Activated naive CD4-positive, alpha-beta T cell treated with anti-CD3 and anti-CD28 coated beads, Interleukin-2, amount 10 ng/mL, durations not matched to agents 7 days and 5 days (primary cell): ENCODE data around the gene VCAM1.

Experiments
- CTCF ChIA-PET: fragments of 350-600 bp; sonication (Branson Sonifier 250); formaldehyde crosslinking; loops from one replicate; lab custom pipeline; 2021; ENCODE audit warnings: antibody characterized with exemption; lab: Charles Lee
- DNase-seq: peaks from one replicate; pipeline ENCODE4 v3.0.0-alpha.2; 2020
- H3K27ac Mint-ChIP-seq: one replicate; pipeline ENCODE4 v1.8.0; 2021; ENCODE audit warnings: mild to moderate bottlenecking, moderate library complexity, mixed read lengths
- H3K27me3 Mint-ChIP-seq: one replicate; pipeline ENCODE4 v1.8.0; 2021; ENCODE audit warnings: mild to moderate bottlenecking, mixed read lengths
- H3K36me3 Mint-ChIP-seq: one replicate; pipeline ENCODE4 v1.8.0; 2021; ENCODE audit warnings: mixed read lengths
- H3K4me1 Mint-ChIP-seq: one replicate; pipeline ENCODE4 v1.8.0; 2021; ENCODE audit warnings: mixed read lengths
- H3K4me3 Mint-ChIP-seq: one replicate; pipeline ENCODE4 v1.8.0; 2021; ENCODE audit warnings: mild to moderate bottlenecking, moderate library complexity, mixed read lengths
- H3K9me3 Mint-ChIP-seq: one replicate; pipeline ENCODE4 v1.8.0; 2021; ENCODE audit warnings: mixed read lengths

Gene VCAM1

DNA sequence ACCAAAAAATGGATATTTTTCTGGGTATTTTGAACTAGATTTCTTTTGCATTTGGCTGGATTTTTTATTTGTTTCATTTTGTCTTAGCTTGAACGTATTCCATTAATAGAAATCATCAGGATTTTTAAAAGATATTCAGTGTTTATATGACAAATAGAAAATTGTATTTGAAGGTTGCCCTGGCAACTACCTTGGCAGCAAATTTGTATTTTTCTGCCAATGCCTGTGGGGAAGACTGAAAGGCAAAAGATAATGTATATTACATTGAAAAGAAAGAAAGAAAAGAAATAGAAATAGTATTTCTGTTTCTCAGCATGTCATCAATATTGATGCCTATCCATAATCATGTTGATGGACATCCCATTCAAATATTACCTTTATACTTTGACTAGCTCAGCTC lies 16.8 kb downstream of the VCAM1 start:
- Mint-ChIP-seq H3K27me3 (no peaks in the 10 kb centered on the region), H3K9me3 (no peaks in the 10 kb centered on the region), H3K36me3 (no peaks in the 10 kb centered on the region), H3K4me3 (no peak overlapping the region), H3K27ac (no peak overlapping the region), H3K4me1 (no peaks in the 10 kb centered on the region)
- DNase-seq, result no peak
- CTCF ChIA-PET, result no interaction called here

DNA sequence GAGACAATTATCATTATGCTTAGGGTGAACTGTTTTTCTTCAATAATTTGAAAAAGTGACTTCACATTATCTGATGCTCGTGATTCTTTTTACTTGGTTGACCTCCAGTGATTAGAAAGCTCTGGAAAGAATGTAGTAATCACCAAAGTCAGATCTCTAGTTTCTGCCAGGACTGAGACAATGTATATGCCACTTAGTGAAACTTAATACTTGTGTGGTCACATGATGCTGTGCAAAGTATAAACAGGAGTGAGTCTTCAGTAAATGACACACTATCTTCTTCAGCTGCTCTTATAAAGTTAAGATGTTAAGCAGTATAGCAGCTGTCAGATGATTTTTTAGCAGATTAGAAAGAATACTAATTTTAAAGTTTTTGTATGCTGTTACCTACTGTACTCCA lies 17.2 kb downstream of the VCAM1 start:
- Mint-ChIP-seq H3K27ac (no peak overlapping the region), H3K27me3 (no peaks in the 10 kb centered on the region), H3K36me3 (no peaks in the 10 kb centered on the region), H3K4me3 (no peak overlapping the region), H3K9me3 (no peaks in the 10 kb centered on the region), H3K4me1 (no peaks in the 10 kb centered on the region)
- CTCF ChIA-PET, result no interaction called here
- no peak for DNase-seq

- H3K4me3 Mint-ChIP-seq, result no peak overlapping the region
- CTCF ChIA-PET, result no interaction called here
- no peaks in the 10 kb centered on the region for H3K4me1 Mint-ChIP-seq
- H3K27ac Mint-ChIP-seq, result no peak overlapping the region
- no peak for DNase-seq
- no peaks in the 10 kb centered on the region for H3K36me3 Mint-ChIP-seq
- peaks cover 6% of the 10 kb centered on the region for H3K27me3 Mint-ChIP-seq
- H3K9me3 Mint-ChIP-seq, result no peaks in the 10 kb centered on the region
These were observed 27.0 kb downstream of the VCAM1 start for GRCh38 chr1:100746542-100746932.

DNA sequence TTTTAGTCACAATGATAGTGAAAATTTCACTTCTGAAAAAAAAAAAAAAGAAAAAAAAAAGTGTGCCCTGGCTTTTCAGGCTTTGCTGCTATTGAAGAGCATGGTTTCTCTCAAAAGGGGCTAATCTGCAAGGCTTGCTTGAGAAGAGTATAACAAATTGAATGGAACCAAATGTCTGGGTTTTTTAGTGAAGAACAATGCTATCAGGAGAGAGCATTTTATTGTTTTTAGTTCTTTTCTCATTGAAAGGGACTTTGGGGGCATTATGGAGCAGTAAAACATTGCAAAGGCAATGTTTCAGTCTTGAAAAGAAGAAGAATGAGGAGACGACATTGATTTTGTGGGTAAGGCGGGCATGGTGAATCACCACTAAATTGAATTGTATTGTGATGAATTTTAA lies 28.2 kb downstream of the VCAM1 start:
- H3K36me3 Mint-ChIP-seq, result no peaks in the 10 kb centered on the region
- H3K9me3 Mint-ChIP-seq, result no peaks in the 10 kb centered on the region
- no peak overlapping the region for H3K4me3 Mint-ChIP-seq
- CTCF ChIA-PET, result no interaction called here
- peaks cover 6% of the 10 kb centered on the region for H3K27me3 Mint-ChIP-seq
- no peak for DNase-seq
- no peak overlapping the region for H3K27ac Mint-ChIP-seq
- no peaks in the 10 kb centered on the region for H3K4me1 Mint-ChIP-seq

DNA sequence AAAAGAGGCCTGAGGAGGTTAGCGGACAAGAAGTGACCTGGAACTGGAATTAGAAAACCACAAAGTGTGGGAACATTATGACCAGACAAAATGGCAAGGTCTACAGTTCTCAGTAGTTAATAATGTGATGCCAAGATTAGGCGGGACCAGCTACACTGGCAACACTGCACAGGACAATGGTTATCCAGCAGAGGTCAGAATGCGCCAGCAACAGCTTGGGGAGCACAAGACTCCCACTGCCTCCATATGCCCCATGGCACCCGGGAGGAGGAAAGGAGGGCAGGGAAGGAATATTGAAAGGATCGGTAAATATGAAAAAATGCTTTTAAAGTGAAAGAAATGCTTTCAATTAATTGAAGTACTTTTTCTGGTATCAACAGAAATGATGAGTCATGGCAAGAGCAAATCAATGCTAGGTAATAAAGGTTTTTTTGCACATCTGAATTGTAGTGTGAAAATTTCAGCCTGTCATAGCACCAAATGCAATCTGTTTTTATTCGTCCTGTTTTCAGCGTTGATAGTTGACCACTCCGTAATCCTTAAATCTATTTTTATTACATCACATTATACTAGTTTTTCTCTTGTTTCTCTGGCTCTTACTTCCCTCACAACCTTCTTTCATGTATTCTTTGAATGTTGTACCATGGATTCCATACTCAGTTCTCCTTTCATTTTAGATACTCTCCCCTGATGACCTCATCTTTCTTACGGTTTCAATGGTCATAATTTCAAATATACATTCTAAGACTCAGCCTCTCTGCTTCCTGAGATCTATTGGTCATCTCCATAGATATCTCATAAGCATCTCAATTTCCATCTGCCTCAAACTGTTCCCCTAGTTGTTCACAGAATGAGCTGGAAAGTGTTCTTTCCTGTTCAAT lies 30.7 kb downstream of the VCAM1 start:
- H3K36me3 Mint-ChIP-seq, result no peaks in the 10 kb centered on the region
- no peak for DNase-seq
- H3K27me3 Mint-ChIP-seq, result peaks cover 6% of the 10 kb centered on the region
- H3K9me3 Mint-ChIP-seq, result no peaks in the 10 kb centered on the region
- H3K4me1 Mint-ChIP-seq, result no peaks in the 10 kb centered on the region
- no peak overlapping the region for H3K27ac Mint-ChIP-seq
- H3K4me3 Mint-ChIP-seq, result no peak overlapping the region
- CTCF ChIA-PET, result no interaction called here

DNA sequence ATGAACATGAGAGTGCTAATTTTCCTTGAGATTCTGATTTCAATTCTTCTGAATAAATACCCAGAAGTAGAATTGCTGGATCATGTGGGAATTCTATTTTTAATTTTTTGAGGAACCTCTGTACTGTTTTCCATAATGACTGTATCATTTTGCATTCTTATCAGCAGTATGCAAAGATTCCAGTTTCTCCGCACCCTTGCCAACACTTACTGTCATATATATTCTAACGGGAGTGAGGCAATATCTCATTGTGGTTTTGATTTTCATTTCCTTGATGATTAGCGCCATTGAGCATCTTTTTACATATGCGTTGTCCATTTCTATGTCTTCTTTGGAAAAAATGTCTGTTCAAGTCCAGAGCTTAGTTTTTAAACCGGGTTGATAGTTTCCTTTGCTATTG lies 33.2 kb downstream of the VCAM1 start:
- Mint-ChIP-seq H3K36me3 (no peaks in the 10 kb centered on the region), H3K9me3 (no peaks in the 10 kb centered on the region), H3K27me3 (no peaks in the 10 kb centered on the region), H3K4me3 (no peak overlapping the region), H3K4me1 (no peaks in the 10 kb centered on the region), H3K27ac (no peak overlapping the region)
- no peak for DNase-seq
- CTCF ChIA-PET, result no interaction called here

GRCh38 chr1:100757946-100758345 lies 38.4 kb downstream of the VCAM1 start:
- Mint-ChIP-seq H3K4me1 (no peaks in the 10 kb centered on the region), H3K36me3 (no peaks in the 10 kb centered on the region), H3K27ac (no peak overlapping the region), H3K4me3 (no peak overlapping the region), H3K9me3 (no peaks in the 10 kb centered on the region), H3K27me3 (peaks cover 4% of the 10 kb centered on the region)
- CTCF ChIA-PET, result no interaction called here
- DNase-seq, result no peak

GRCh38 chr1:100759188-100759587 lies 39.6 kb downstream of the VCAM1 start:
- CTCF ChIA-PET, result no interaction called here
- peaks cover 4% of the 10 kb centered on the region for H3K27me3 Mint-ChIP-seq
- H3K9me3 Mint-ChIP-seq, result no peaks in the 10 kb centered on the region
- H3K27ac Mint-ChIP-seq, result no peak overlapping the region
- H3K4me3 Mint-ChIP-seq, result no peak overlapping the region
- no peaks in the 10 kb centered on the region for H3K4me1 Mint-ChIP-seq
- H3K36me3 Mint-ChIP-seq, result no peaks in the 10 kb centered on the region
- DNase-seq, result no peak

GRCh38 chr1:100760511-100760910 lies 41.0 kb downstream of the VCAM1 start:
- no peaks in the 10 kb centered on the region for H3K4me1 Mint-ChIP-seq
- H3K4me3 Mint-ChIP-seq, result no peak overlapping the region
- CTCF ChIA-PET, result no interaction called here

DNA sequence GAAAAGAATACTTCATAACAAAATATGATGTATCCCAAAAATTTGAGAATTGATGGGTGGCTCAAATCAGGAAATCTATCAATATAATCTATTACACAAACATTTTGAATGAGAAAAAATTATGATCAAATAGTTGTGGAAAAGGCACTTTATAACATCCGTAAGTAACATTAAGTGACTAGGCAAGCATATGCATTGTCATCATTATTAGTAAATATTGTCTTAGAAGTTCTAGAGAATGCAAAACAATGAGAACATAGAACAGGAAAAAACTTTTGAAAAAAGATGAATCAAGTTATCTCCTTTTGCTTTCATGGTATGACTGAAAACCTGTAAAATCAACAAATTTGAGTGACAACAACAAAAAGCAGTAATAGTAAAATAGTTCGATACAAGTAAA lies 42.9 kb downstream of the VCAM1 start:
- DNase-seq, result no peak
- CTCF ChIA-PET, result no interaction called here
- H3K36me3 Mint-ChIP-seq, result no peaks in the 10 kb centered on the region
- no peaks in the 10 kb centered on the region for H3K4me1 Mint-ChIP-seq
- H3K4me3 Mint-ChIP-seq, result no peak overlapping the region
- peaks cover 4% of the 10 kb centered on the region for H3K27me3 Mint-ChIP-seq
- no peak overlapping the region for H3K27ac Mint-ChIP-seq
- no peaks in the 10 kb centered on the region for H3K9me3 Mint-ChIP-seq

More at GRCh38 chr1:100760511-100760910, 41.0 kb downstream of the VCAM1 start:
- H3K36me3 Mint-ChIP-seq, result no peaks in the 10 kb centered on the region
- DNase-seq, result no peak
- H3K9me3 Mint-ChIP-seq, result no peaks in the 10 kb centered on the region
- H3K27me3 Mint-ChIP-seq, result peaks cover 4% of the 10 kb centered on the region
- no peak overlapping the region for H3K27ac Mint-ChIP-seq

- CTCF ChIA-PET, result no interaction called here
- no peaks in the 10 kb centered on the region for H3K9me3 Mint-ChIP-seq
- H3K27ac Mint-ChIP-seq, result no peak overlapping the region
- H3K27me3 Mint-ChIP-seq, result no peaks in the 10 kb centered on the region
- no peaks in the 10 kb centered on the region for H3K36me3 Mint-ChIP-seq
- H3K4me1 Mint-ChIP-seq, result no peaks in the 10 kb centered on the region
- H3K4me3 Mint-ChIP-seq, result no peak overlapping the region
- DNase-seq, result no peak
These were observed 47.8 kb downstream of the VCAM1 start for GRCh38 chr1:100767176-100767890.

GRCh38 chr1:100769323-100769722 lies 49.8 kb downstream of the VCAM1 start:
- Mint-ChIP-seq H3K4me1 (no peaks in the 10 kb centered on the region), H3K36me3 (no peaks in the 10 kb centered on the region), H3K27me3 (no peaks in the 10 kb centered on the region), H3K27ac (no peak overlapping the region), H3K9me3 (no peaks in the 10 kb centered on the region), H3K4me3 (no peak overlapping the region)
- CTCF ChIA-PET, result no interaction called here
- no peak for DNase-seq

GRCh38 chr1:100769906-100770646 lies 50.5 kb downstream of the VCAM1 start:
- DNase-seq, result no peak
- Mint-ChIP-seq H3K36me3 (no peaks in the 10 kb centered on the region), H3K4me1 (no peaks in the 10 kb centered on the region), H3K9me3 (no peaks in the 10 kb centered on the region), H3K27me3 (no peaks in the 10 kb centered on the region), H3K4me3 (no peak overlapping the region), H3K27ac (no peak overlapping the region)
- CTCF ChIA-PET, result no interaction called here

DNA sequence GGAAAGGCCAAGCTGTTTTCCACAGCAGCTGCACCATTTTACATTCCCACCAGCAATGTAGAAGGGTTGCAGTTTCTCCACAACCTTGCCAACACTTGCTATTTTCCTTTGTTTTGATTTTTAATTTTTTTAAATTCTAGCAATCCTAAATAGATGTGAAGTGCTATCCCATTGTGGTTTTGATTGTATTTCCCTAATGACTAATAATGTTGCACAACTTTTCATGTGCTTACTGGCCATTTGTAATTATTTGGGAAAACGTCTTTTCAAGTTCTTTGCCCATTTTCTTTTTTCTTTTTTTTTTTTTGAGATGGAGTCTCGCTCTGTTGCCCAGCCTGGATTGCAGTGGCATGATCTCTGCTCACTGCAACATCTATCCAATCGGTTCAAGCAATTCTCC lies 53.9 kb downstream of the VCAM1 start:
- no peaks in the 10 kb centered on the region for H3K36me3 Mint-ChIP-seq
- no peaks in the 10 kb centered on the region for H3K4me1 Mint-ChIP-seq
- DNase-seq, result no peak
- H3K4me3 Mint-ChIP-seq, result no peak overlapping the region
- no peak overlapping the region for H3K27ac Mint-ChIP-seq
- CTCF ChIA-PET, result no interaction called here
- no peaks in the 10 kb centered on the region for H3K27me3 Mint-ChIP-seq
- H3K9me3 Mint-ChIP-seq, result no peaks in the 10 kb centered on the region
